NCI-H2196 treated with DMSO at 0.1 percent for 48 hours (cell line): ENCODE results near the gene INPP5B.
A peak's percentile ranks its signal among the peaks of the same experiment; 100 is the strongest.
"Not testable (repeated sequence)": the region's sequence is repeated elsewhere in the genome, so short reads cannot be mapped to it uniquely, and the experiment has no call there.

Source experiments
- DNase-seq: peaks from one replicate; lab custom pipeline; 2025; ENCODE audit not compliant: unreplicated experiment; lab: John Stamatoyannopoulos, UW

The INPP5B gene

GRCh38 chr1:37914719-37915475 is 32.0 kb downstream of the INPP5B start:
- DNase-seq: no peak

- not testable (repeated sequence) for DNase-seq
Measured at GRCh38 chr1:37911478-37911877, 35.4 kb downstream of the INPP5B start.

GRCh38 chr1:37910886-37911285 is 36.0 kb downstream of the INPP5B start:
- not testable (repeated sequence) for DNase-seq

GRCh38 chr1:37908531-37908930 is 38.3 kb downstream of the INPP5B start:
- not testable (repeated sequence) for DNase-seq

- DNase-seq: not testable (repeated sequence)
Measured at GRCh38 chr1:37907416-37908125, 39.3 kb downstream of the INPP5B start.

- not testable (repeated sequence) for DNase-seq
Measured at GRCh38 chr1:37906591-37906990, 40.3 kb downstream of the INPP5B start.

GRCh38 chr1:37905727-37906126 is 41.1 kb downstream of the INPP5B start:
- no peak for DNase-seq

GRCh38 chr1:37903921-37904320 is 42.9 kb downstream of the INPP5B start:
- DNase-seq: not testable (repeated sequence)

GRCh38 chr1:37902983-37903382 is 43.9 kb downstream of the INPP5B start:
- DNase-seq: no peak

- no peak for DNase-seq
Measured at GRCh38 chr1:37901893-37902225, 45.0 kb downstream of the INPP5B start.

- DNase-seq: no peak
Measured at GRCh38 chr1:37901191-37901892, 45.5 kb downstream of the INPP5B start.

GRCh38 chr1:37897563-37897962 is 49.3 kb downstream of the INPP5B start:
- DNase-seq: not testable (repeated sequence)

- no peak for DNase-seq
Measured at GRCh38 chr1:37893673-37894072, 53.2 kb downstream of the INPP5B start.

GRCh38 chr1:37892151-37893047 is 54.5 kb downstream of the INPP5B start:
- DNase-seq: no peak

- DNase-seq: peak; percentile 35
Measured at GRCh38 chr1:37890378-37891014, 56.4 kb downstream of the INPP5B start.

- no peak for DNase-seq
Measured at GRCh38 chr1:37888022-37888700, 58.7 kb downstream of the INPP5B start.

- DNase-seq: no peak
Measured at GRCh38 chr1:37884145-37884544, 62.7 kb downstream of the INPP5B start.

- DNase-seq: no peak
Measured at GRCh38 chr1:37883671-37884070, 63.2 kb downstream of the INPP5B start.

GRCh38 chr1:37879865-37880264 is 67.0 kb downstream of the INPP5B start:
- DNase-seq: no peak

GRCh38 chr1:37878071-37878470 is 68.8 kb downstream of the INPP5B start:
- DNase-seq: no peak
